Measurements from ENCODE around the gene RGS6. TPM values are rescaled to one million over a fixed set of nuclear protein-coding genes. Genes with fewer than 3 reads are reported as not detected.

RGS6 gene
- total RNA-seq, 1 experiment from 2014 or later, result not detected

- DNase-seq (ENCODE audit: unreplicated experiment), result no peak
- Mint-ChIP-seq H3K27me3 (ENCODE audit: insufficient read depth, unreplicated experiment) (no peaks in the 10 kb centered on the region), H3K4me1 (ENCODE audit: insufficient read depth, unreplicated experiment) (peaks cover 11% of the 10 kb centered on the region), H3K4me3 (ENCODE audit: unreplicated experiment) (no peak overlapping the region), H3K36me3 (ENCODE audit: insufficient read depth, unreplicated experiment) (no peaks in the 10 kb centered on the region), H3K27ac (ENCODE audit: low read depth, unreplicated experiment) (no peak overlapping the region), H3K9me3 (ENCODE audit: unreplicated experiment) (no peaks in the 10 kb centered on the region)
- intact Hi-C loops (cut with micrococcal nuclease), result no loop called here
- BruUV-seq (replicated peaks), result no TSS peak
- ChIA-PET POLR2A (interaction anchor here (1.7 kb wide), 1 partner anchor 19 kb away, joined by 5 read pairs; no protein-coding TSS in a partner anchor), CTCF (interaction anchor here (0.6 kb wide), 1 partner anchor 242 kb away, joined by 4 read pairs; no protein-coding TSS in a partner anchor)
- no peak for TF ChIP-seq CTCF (IDR thresholded peaks at IDR 0.05; ENCODE audit: unreplicated experiment)
Observed at GRCh38 chr14:72578514-72578913, 646.3 kb downstream of the RGS6 start.

- CTCF ChIA-PET, result interaction anchor here (0.6 kb wide), 1 partner anchor 365 kb away, joined by 4 read pairs; no protein-coding TSS in a partner anchor
- Mint-ChIP-seq H3K4me1 (ENCODE audit: insufficient read depth, unreplicated experiment) (no peaks in the 10 kb centered on the region), H3K36me3 (ENCODE audit: insufficient read depth, unreplicated experiment) (no peaks in the 10 kb centered on the region), H3K27ac (ENCODE audit: low read depth, unreplicated experiment) (no peak overlapping the region), H3K9me3 (ENCODE audit: unreplicated experiment) (no peaks in the 10 kb centered on the region), H3K4me3 (ENCODE audit: unreplicated experiment) (no peak overlapping the region), H3K27me3 (ENCODE audit: insufficient read depth, unreplicated experiment) (no peaks in the 10 kb centered on the region)
- BruUV-seq (replicated peaks), result no TSS peak
- no peak for TF ChIP-seq CTCF (IDR thresholded peaks at IDR 0.05; ENCODE audit: unreplicated experiment)
- intact Hi-C loops (cut with micrococcal nuclease), result no loop called here
- DNase-seq (ENCODE audit: unreplicated experiment), result no peak
- POLR2A ChIA-PET, result no interaction called here
Observed at GRCh38 chr14:72582582-72582981, 650.4 kb downstream of the RGS6 start.

- no peak for TF ChIP-seq CTCF (IDR thresholded peaks at IDR 0.05; ENCODE audit: unreplicated experiment)
- intact Hi-C loops (cut with micrococcal nuclease), result no loop called here
- Mint-ChIP-seq H3K27me3 (ENCODE audit: insufficient read depth, unreplicated experiment) (no peaks in the 10 kb centered on the region), H3K4me3 (ENCODE audit: unreplicated experiment) (no peak overlapping the region), H3K36me3 (ENCODE audit: insufficient read depth, unreplicated experiment) (no peaks in the 10 kb centered on the region), H3K27ac (ENCODE audit: low read depth, unreplicated experiment) (no peak overlapping the region), H3K4me1 (ENCODE audit: insufficient read depth, unreplicated experiment) (no peaks in the 10 kb centered on the region), H3K9me3 (ENCODE audit: unreplicated experiment) (no peaks in the 10 kb centered on the region)
- ChIA-PET POLR2A (no interaction called here), CTCF (no interaction called here)
- BruUV-seq (replicated peaks), result no TSS peak
- DNase-seq (ENCODE audit: unreplicated experiment), result no peak
Observed at GRCh38 chr14:72583316-72584272, 651.4 kb downstream of the RGS6 start.

GRCh38 chr14:72588521-72588920 is 656.3 kb downstream of the RGS6 start:
- Mint-ChIP-seq H3K4me3 (ENCODE audit: unreplicated experiment) (no peak overlapping the region), H3K36me3 (ENCODE audit: insufficient read depth, unreplicated experiment) (no peaks in the 10 kb centered on the region), H3K9me3 (ENCODE audit: unreplicated experiment) (no peaks in the 10 kb centered on the region), H3K27ac (ENCODE audit: low read depth, unreplicated experiment) (no peak overlapping the region), H3K27me3 (ENCODE audit: insufficient read depth, unreplicated experiment) (no peaks in the 10 kb centered on the region), H3K4me1 (ENCODE audit: insufficient read depth, unreplicated experiment) (no peaks in the 10 kb centered on the region)
- intact Hi-C loops (cut with micrococcal nuclease), result no loop called here
- DNase-seq (ENCODE audit: unreplicated experiment), result no peak
- CTCF ChIA-PET, result no interaction called here
- BruUV-seq (replicated peaks), result no TSS peak
- no peak for TF ChIP-seq CTCF (IDR thresholded peaks at IDR 0.05; ENCODE audit: unreplicated experiment)
- POLR2A ChIA-PET, result no interaction called here

Measured in MCF 10A (cell line).